ENCODE measurements around the gene FBN1.

FBN1 gene

GRCh38 chr15:48645558-48646330 is at the start of gene FBN1:
FBN1 (minus strand) TSS chr15:48645709; CDS start chr15:48644769, 940 bp downstream.
- Histone ChIP-seq H3K36me3 (ENCODE audit: insufficient read depth, low read length) (no peaks in the 10 kb centered on the region), H3K4me3 (peak within 1 kb of the TSS; percentile 74), H3K9me3 (ENCODE audit: low read depth, low read length) (no peaks in the 10 kb centered on the region), H3K27ac (no peak within 1 kb of the TSS), H3K9ac (ENCODE audit: insufficient read length) (no peak within 1 kb of the TSS)
- TF ChIP-seq POLR2AphosphoS5 (IDR thresholded peaks at IDR 0.05; ENCODE audit: borderline replicate concordance, low read depth, low read length) (no peak), FOXP2 (optimal IDR thresholded peaks at IDR 0.05; ENCODE audit: control extremely low read depth, extremely low read length, insufficient read depth) (no peak), EZH2 (IDR thresholded peaks at IDR 0.05) (no peak)
- DNase-seq (ENCODE audit: low read depth, low spot score) = no peak

- no peak overlapping the region for H3K27ac ChIP-seq
- H3K4me3 ChIP-seq = no peak overlapping the region
- DNase-seq (ENCODE audit: low read depth, low spot score) = no peak
- no peaks in the 10 kb centered on the region for H3K9me3 ChIP-seq (ENCODE audit: low read depth, low read length)
- no peaks in the 10 kb centered on the region for H3K36me3 ChIP-seq (ENCODE audit: insufficient read depth, low read length)
- TF ChIP-seq EZH2 (IDR thresholded peaks at IDR 0.05) (no peak), FOXP2 (optimal IDR thresholded peaks at IDR 0.05; ENCODE audit: control extremely low read depth, extremely low read length, insufficient read depth) (no peak), POLR2AphosphoS5 (IDR thresholded peaks at IDR 0.05; ENCODE audit: borderline replicate concordance, low read depth, low read length) (no peak)
- no peak overlapping the region for H3K9ac ChIP-seq (ENCODE audit: insufficient read length)
These were observed 48.0 kb upstream of the FBN1 start for GRCh38 chr15:48693484-48693883.

- no peak for TF ChIP-seq FOXP2 (optimal IDR thresholded peaks at IDR 0.05; ENCODE audit: control extremely low read depth, extremely low read length, insufficient read depth)
- no peak for TF ChIP-seq POLR2AphosphoS5 (IDR thresholded peaks at IDR 0.05; ENCODE audit: borderline replicate concordance, low read depth, low read length)
- TF ChIP-seq EZH2 (IDR thresholded peaks at IDR 0.05) = no peak
- Histone ChIP-seq H3K9me3 (ENCODE audit: low read depth, low read length) (no peaks in the 10 kb centered on the region), H3K36me3 (ENCODE audit: insufficient read depth, low read length) (no peaks in the 10 kb centered on the region), H3K9ac (ENCODE audit: insufficient read length) (no peak overlapping the region), H3K4me3 (no peak overlapping the region), H3K27ac (no peak overlapping the region)
- no peak for DNase-seq (ENCODE audit: low read depth, low spot score)
These were observed 43.0 kb upstream of the FBN1 start for GRCh38 chr15:48688493-48688892.

DNA sequence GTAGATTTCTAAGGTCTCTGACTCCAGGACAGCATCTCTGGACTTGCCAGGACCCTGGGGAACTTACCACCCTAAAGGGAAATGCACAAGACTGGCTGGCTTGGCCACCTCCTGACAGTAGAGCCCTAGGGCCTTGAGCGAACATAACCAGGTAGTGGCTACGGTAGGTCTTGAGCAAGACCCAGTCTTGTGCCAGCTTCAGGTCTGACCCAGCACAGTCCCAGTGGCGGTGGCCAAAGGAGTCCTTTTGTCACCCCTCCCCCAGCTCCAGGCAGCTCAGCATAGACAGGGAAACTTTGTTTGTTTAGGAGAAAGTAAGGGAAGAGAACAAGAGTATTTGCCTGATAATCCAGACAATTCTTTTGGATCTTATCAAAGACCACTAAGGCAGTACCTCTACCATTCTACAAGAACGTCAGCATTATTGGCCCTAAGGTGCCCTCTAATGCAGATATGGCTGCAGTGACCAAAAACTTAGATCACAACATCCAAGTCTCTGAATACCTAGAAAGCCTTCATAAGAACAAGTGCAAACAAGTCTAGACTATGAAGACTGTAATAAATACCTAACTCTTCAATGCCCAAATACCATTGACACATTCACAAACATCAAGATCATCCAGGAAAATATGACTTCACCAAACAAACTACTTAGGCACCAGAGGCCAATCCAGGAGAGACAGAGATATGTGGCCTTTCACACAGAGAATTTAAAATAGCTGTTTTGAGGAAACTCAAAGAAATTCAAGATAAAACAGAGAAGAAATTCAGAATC is 38.7 kb upstream of the FBN1 start:
- H3K27ac ChIP-seq = no peak overlapping the region
- DNase-seq (ENCODE audit: low read depth, low spot score) = no peak
- H3K4me3 ChIP-seq = no peak overlapping the region
- H3K9me3 ChIP-seq (ENCODE audit: low read depth, low read length) = no peaks in the 10 kb centered on the region
- H3K36me3 ChIP-seq (ENCODE audit: insufficient read depth, low read length) = no peaks in the 10 kb centered on the region
- TF ChIP-seq EZH2 (IDR thresholded peaks at IDR 0.05) = no peak
- TF ChIP-seq FOXP2 (optimal IDR thresholded peaks at IDR 0.05; ENCODE audit: control extremely low read depth, extremely low read length, insufficient read depth) = no peak
- TF ChIP-seq POLR2AphosphoS5 (IDR thresholded peaks at IDR 0.05; ENCODE audit: borderline replicate concordance, low read depth, low read length) = no peak
- no peak overlapping the region for H3K9ac ChIP-seq (ENCODE audit: insufficient read length)

DNA sequence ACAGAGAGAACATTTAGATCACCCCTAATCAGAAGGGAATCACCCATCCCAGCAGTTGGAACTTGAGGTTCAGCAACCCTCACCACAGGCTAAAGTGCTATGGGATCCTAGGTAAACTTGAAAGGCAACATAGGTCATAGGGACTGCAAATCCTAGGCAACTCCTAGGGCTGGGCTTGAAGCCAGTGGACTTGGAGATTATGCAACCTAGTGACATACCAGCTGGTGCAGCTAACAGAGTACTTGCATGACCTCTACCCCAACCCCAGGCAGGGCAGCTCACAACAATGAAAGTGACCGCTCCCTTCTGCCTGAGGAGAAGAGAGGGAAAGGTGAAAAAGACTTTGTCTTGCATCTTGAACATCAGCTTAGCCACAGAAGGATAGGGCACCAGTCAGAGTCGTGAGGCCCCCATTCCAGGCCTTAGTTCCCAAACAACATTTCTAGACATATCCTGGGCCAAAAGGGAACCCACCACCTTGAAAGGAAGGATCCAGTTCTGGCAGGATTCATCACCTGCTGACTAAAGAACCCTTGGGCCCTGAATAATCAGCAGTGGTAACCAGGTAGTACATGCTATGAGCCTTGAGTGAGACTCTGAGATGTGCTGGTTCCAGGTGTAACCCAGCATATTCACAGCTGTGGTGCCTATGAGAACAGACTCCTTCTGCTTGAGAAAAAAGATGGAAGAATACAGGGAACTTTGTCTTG is 37.6 kb upstream of the FBN1 start:
- Histone ChIP-seq H3K4me3 (no peak overlapping the region), H3K27ac (no peak overlapping the region), H3K9ac (ENCODE audit: insufficient read length) (no peak overlapping the region), H3K36me3 (ENCODE audit: insufficient read depth, low read length) (no peaks in the 10 kb centered on the region), H3K9me3 (ENCODE audit: low read depth, low read length) (no peaks in the 10 kb centered on the region)
- DNase-seq (ENCODE audit: low read depth, low spot score) = no peak
- TF ChIP-seq POLR2AphosphoS5 (IDR thresholded peaks at IDR 0.05; ENCODE audit: borderline replicate concordance, low read depth, low read length) (no peak), FOXP2 (optimal IDR thresholded peaks at IDR 0.05; ENCODE audit: control extremely low read depth, extremely low read length, insufficient read depth) (no peak), EZH2 (IDR thresholded peaks at IDR 0.05) (no peak)

DNA sequence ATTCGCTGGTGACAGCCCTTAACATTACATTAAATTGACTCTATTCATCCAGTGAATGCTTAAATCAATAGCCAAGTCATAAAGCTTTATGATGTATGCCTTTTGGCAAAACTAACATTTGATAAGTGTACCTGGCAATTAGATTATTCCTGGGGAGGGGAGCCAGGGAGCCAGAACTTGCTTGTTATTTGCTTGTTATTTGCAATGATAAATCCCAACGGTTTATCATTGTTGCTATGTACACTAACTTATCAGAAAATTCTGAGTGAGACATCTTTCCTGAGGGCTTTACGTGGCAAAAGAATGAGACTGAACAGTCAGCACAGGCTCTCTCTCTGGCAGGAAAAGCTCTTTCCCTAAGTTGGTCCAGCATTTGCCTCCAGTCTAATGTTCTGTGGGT is 35.8 kb upstream of the FBN1 start:
- Histone ChIP-seq H3K36me3 (ENCODE audit: insufficient read depth, low read length) (no peaks in the 10 kb centered on the region), H3K27ac (no peak overlapping the region), H3K9ac (ENCODE audit: insufficient read length) (no peak overlapping the region), H3K9me3 (ENCODE audit: low read depth, low read length) (no peaks in the 10 kb centered on the region), H3K4me3 (no peak overlapping the region)
- no peak for DNase-seq (ENCODE audit: low read depth, low spot score)
- TF ChIP-seq FOXP2 (optimal IDR thresholded peaks at IDR 0.05; ENCODE audit: control extremely low read depth, extremely low read length, insufficient read depth) (no peak), POLR2AphosphoS5 (IDR thresholded peaks at IDR 0.05; ENCODE audit: borderline replicate concordance, low read depth, low read length) (no peak), EZH2 (IDR thresholded peaks at IDR 0.05) (no peak)

DNA sequence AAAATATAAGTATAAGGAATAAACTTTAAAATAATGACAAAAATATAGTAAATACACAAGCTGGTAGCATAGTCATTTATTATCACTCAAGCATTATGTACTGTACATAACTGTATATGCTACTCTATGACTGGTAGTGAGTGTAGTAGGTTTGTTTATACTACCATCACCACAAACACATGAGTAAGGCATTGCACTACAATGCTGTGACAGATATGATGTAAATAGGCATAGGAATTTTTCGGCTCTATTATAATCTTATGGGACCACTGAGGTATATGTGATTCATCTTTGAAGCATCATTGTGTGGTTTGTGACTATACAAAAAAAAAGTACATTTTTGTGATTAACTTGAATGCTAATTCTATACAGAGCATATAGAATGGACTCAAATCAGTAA is 35.3 kb upstream of the FBN1 start:
- DNase-seq (ENCODE audit: low read depth, low spot score) = no peak
- TF ChIP-seq EZH2 (IDR thresholded peaks at IDR 0.05) (no peak), POLR2AphosphoS5 (IDR thresholded peaks at IDR 0.05; ENCODE audit: borderline replicate concordance, low read depth, low read length) (no peak)
- Histone ChIP-seq H3K36me3 (ENCODE audit: insufficient read depth, low read length) (no peaks in the 10 kb centered on the region), H3K4me3 (no peak overlapping the region), H3K27ac (no peak overlapping the region), H3K9me3 (ENCODE audit: low read depth, low read length) (no peaks in the 10 kb centered on the region), H3K9ac (ENCODE audit: insufficient read length) (no peak overlapping the region)

DNA sequence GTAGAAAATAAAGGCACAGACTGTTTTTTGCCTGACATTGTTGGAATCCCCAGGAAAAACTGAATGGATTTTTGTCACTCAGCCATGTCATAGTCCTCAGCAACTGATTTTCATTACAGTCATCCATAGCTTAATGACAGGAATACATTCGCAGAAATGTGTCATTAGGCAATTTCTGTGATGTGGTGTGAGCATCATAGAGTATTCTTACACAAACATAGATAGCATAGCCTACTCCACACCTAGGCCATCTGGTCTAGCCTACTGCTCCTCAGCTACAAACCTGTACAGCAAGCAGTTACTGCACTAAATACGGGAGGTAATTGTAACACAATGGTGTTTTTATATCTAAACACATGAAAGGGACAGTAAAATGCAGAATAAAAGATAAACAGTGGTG is 34.4 kb upstream of the FBN1 start:
- Histone ChIP-seq H3K4me3 (no peak overlapping the region), H3K9me3 (ENCODE audit: low read depth, low read length) (no peaks in the 10 kb centered on the region), H3K36me3 (ENCODE audit: insufficient read depth, low read length) (no peaks in the 10 kb centered on the region), H3K9ac (ENCODE audit: insufficient read length) (no peak overlapping the region), H3K27ac (no peak overlapping the region)
- no peak for DNase-seq (ENCODE audit: low read depth, low spot score)
- TF ChIP-seq POLR2AphosphoS5 (IDR thresholded peaks at IDR 0.05; ENCODE audit: borderline replicate concordance, low read depth, low read length) (no peak), FOXP2 (optimal IDR thresholded peaks at IDR 0.05; ENCODE audit: control extremely low read depth, extremely low read length, insufficient read depth) (no peak), EZH2 (IDR thresholded peaks at IDR 0.05) (no peak)
